Neural cell (in vitro differentiated cells): ENCODE results near the gene RCN2. TPM values are rescaled to one million over a fixed set of nuclear protein-coding genes. Genes with fewer than 3 reads are reported as not detected.

Experiments used
- H2AFZ ChIP-seq: fragments of 200-600, 300-800 bp; sonication (generic), shearing (Covaris generic); 2 replicates; pipeline ENCODE4 v1.6.0; 2014; ENCODE audit warnings: low read depth, mild to moderate bottlenecking, antibody characterized with exemption, low read length, moderate library complexity
- H3F3A ChIP-seq: fragments of 200-600 bp; shearing (Covaris generic); 2 replicates; pipeline ENCODE4 v1.6.1; 2016; ENCODE audit warnings: mild to moderate bottlenecking, moderate library complexity, mixed read lengths, antibody characterized with exemption, low read length; ENCODE audit not compliant: insufficient read depth, poor library complexity, severe bottlenecking
- H3K27ac ChIP-seq: fragments of 200-600, 300-800 bp; sonication (generic), shearing (Covaris generic); 2 replicates; pipeline ENCODE4 v1.5.1; 2014; ENCODE audit warnings: mild to moderate bottlenecking, low read length, moderate library complexity
- H3K27me3 ChIP-seq: fragments of 300-800, 200-600 bp; sonication (generic), shearing (Covaris generic); 2 replicates; pipeline ENCODE4 v1.6.0; 2014; ENCODE audit warnings: mild to moderate bottlenecking, low read depth, low read length, moderate library complexity; ENCODE audit not compliant: insufficient read depth
- H3K36me3 ChIP-seq: fragments of 300-800, 200-600 bp; sonication (generic), shearing (Covaris generic); 2 replicates; pipeline ENCODE4 v1.5.1; 2014; ENCODE audit warnings: mild to moderate bottlenecking, antibody characterized with exemption, low read length, moderate library complexity; ENCODE audit not compliant: insufficient read depth
- H3K4me2 ChIP-seq: fragments of 300-800, 200-600 bp; sonication (generic), shearing (Covaris generic); 2 replicates; pipeline ENCODE4 v1.6.0; 2014; ENCODE audit warnings: mild to moderate bottlenecking, low read length
- H3K4me3 ChIP-seq: fragments of 300-800, 200-600 bp; sonication (generic), shearing (Covaris generic); 2 replicates; pipeline ENCODE4 v1.5.1; 2014; ENCODE audit warnings: mild to moderate bottlenecking, low read length, moderate library complexity
- H3K79me2 ChIP-seq: fragments of 200-600 bp; shearing (Covaris generic); replicated peaks from 2 replicates; pipeline ENCODE4 v1.6.0; 2014; ENCODE audit warnings: mild to moderate bottlenecking, low read length, moderate library complexity; ENCODE audit not compliant: insufficient read depth
- H3K9ac ChIP-seq: fragments of 300-800, 200-600 bp; sonication (generic), shearing (Covaris generic); 2 replicates; pipeline ENCODE4 v1.6.1; 2016; ENCODE audit warnings: mild to moderate bottlenecking, low read length, mixed read lengths
- H3K9me2 ChIP-seq: fragments of 200-600 bp; shearing (Covaris generic); 2 replicates; pipeline ENCODE4 v1.6.1; 2016; ENCODE audit warnings: mild to moderate bottlenecking, low read length, mixed read lengths; ENCODE audit not compliant: insufficient read depth
- H3K9me3 ChIP-seq: fragments of 200-600, 300-800 bp; sonication (generic), shearing (Covaris generic); 2 replicates; pipeline ENCODE4 v1.6.1; 2016; ENCODE audit warnings: mild to moderate bottlenecking, mixed run types, low read length, moderate library complexity, mixed read lengths
- H4K20me1 ChIP-seq: fragments of 200-600 bp; shearing (Covaris generic); 2 replicates; pipeline ENCODE4 v1.6.1; 2016; ENCODE audit warnings: mild to moderate bottlenecking, mixed run types; ENCODE audit not compliant: insufficient read depth
- EP300 ChIP-seq: fragments of 450-650 bp; conservative IDR thresholded peaks from 2 replicates; pipeline ENCODE4 v1.6.1; 2014; ENCODE audit warnings: antibody characterized with exemption, mild to moderate bottlenecking, moderate library complexity; ENCODE audit not compliant: poor library complexity, severe bottlenecking
- EZH2 ChIP-seq: fragments of 200-600, 300-800 bp; shearing (Covaris generic), sonication (generic); IDR thresholded peaks from 2 replicates; pipeline ENCODE4 v1.6.1; 2014; ENCODE audit warnings: antibody characterized with exemption, low read length, borderline replicate concordance, mild to moderate bottlenecking; ENCODE audit not compliant: insufficient read depth, poor library complexity, severe bottlenecking
- MXI1 ChIP-seq: fragments of 450-650 bp; conservative IDR thresholded peaks from 2 replicates; pipeline ENCODE4 v1.6.1; 2014; ENCODE audit warnings: antibody characterized with exemption, mild to moderate bottlenecking; ENCODE audit not compliant: poor library complexity, severe bottlenecking
- POLR2AphosphoS5 ChIP-seq: IDR thresholded peaks from 2 replicates; pipeline ENCODE4 v1.6.1; 2012
- RAD21 ChIP-seq: fragments of 450-650 bp; conservative IDR thresholded peaks from 2 replicates; pipeline ENCODE4 v1.6.1; 2014; ENCODE audit warnings: antibody characterized with exemption, mild to moderate bottlenecking, moderate library complexity
- SMC3 ChIP-seq: fragments of 450-650 bp; conservative IDR thresholded peaks from 2 replicates; pipeline ENCODE4 v1.6.1; 2014; ENCODE audit warnings: antibody characterized with exemption, mild to moderate bottlenecking, moderate library complexity; ENCODE audit not compliant: poor library complexity
- TAF1 ChIP-seq: IDR thresholded peaks from 2 replicates; pipeline ENCODE4 v1.6.1; 2012; ENCODE audit warnings: low read depth
- polyA plus RNA-seq: library from polyadenylated mRNA; depleted of rRNA; stranded (reverse); fragments of >200 nt; gene quantifications from 2 replicates; pipeline ENCODE4 v1.2.3, GENCODE V29; 2014
- TF ChIP-seq, protein P1 (sequence below): IDR thresholded peaks from 2 replicates; pipeline ENCODE4 v1.6.1; 2012; ENCODE audit warnings: borderline replicate concordance
- TF ChIP-seq, protein P2 (sequence below): fragments of 450-650 bp; IDR thresholded peaks from 2 replicates; pipeline ENCODE4 v1.5.1; 2014; ENCODE audit warnings: antibody characterized with exemption, mild to moderate bottlenecking, moderate library complexity; ENCODE audit not compliant: poor library complexity, severe bottlenecking

RCN2 gene
- polyA plus RNA-seq, 1 donor from 2014 or later, result 400 TPM

DNA sequence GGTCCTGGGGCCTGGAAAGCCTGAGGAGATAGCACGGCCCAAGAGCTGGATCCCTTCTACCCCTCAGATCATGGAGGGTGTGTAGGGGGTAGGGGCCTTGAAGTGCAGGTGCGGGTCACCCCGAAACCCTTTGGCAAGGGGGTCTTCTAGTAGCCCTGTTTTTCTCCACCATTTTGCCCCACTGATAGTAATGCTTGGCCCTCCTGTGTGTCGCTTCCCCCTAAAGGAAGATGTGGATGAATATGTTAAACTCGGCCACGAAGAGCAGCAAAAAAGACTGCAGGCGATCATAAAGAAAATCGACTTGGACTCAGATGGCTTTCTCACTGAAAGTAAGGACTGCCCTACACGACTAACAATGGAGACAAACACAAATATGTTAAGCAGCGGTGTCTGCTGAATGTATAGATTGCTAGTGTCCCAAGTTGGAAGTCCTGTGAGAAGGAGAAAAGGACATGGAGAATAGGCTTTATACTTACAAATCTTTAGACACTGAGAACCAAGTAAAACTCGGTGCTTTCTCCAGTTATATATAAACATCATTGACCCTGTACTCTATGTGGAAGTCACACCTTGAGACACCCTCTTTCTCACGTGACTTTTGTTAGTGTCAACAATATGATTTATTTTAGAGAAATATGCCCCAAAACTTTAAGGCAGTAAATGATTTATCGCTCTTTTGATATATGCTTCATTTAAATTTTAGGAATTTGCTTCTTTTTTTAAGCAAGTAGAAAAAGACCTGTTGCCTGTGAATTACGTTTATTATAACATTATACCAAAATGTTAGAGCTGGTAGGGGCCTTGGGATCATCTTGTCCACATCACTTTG, 802 bp downstream of the RCN2 start:
- Histone ChIP-seq H2AFZ (peak overlapping the region; percentile 70), H3K9ac (peak overlapping the region; percentile 93), H3F3A (no peaks in the 10 kb centered on the region), H3K27ac (peak overlapping the region; percentile 83), H4K20me1 (no peaks in the 10 kb centered on the region), H3K4me3 (peak overlapping the region; percentile 83), H3K36me3 (peaks cover 9% of the 10 kb centered on the region), H3K79me2 (peaks cover 39% of the 10 kb centered on the region), H3K9me2 (no peaks in the 10 kb centered on the region), H3K27me3 (no peaks in the 10 kb centered on the region), H3K4me2 (peak overlapping the region; percentile 82), H3K9me3 (no peaks in the 10 kb centered on the region)
- no peak for TF ChIP-seq TAF1
- no peak for TF ChIP-seq EP300
- no peak for TF ChIP-seq POLR2AphosphoS5
- TF ChIP-seq, protein P1, sequence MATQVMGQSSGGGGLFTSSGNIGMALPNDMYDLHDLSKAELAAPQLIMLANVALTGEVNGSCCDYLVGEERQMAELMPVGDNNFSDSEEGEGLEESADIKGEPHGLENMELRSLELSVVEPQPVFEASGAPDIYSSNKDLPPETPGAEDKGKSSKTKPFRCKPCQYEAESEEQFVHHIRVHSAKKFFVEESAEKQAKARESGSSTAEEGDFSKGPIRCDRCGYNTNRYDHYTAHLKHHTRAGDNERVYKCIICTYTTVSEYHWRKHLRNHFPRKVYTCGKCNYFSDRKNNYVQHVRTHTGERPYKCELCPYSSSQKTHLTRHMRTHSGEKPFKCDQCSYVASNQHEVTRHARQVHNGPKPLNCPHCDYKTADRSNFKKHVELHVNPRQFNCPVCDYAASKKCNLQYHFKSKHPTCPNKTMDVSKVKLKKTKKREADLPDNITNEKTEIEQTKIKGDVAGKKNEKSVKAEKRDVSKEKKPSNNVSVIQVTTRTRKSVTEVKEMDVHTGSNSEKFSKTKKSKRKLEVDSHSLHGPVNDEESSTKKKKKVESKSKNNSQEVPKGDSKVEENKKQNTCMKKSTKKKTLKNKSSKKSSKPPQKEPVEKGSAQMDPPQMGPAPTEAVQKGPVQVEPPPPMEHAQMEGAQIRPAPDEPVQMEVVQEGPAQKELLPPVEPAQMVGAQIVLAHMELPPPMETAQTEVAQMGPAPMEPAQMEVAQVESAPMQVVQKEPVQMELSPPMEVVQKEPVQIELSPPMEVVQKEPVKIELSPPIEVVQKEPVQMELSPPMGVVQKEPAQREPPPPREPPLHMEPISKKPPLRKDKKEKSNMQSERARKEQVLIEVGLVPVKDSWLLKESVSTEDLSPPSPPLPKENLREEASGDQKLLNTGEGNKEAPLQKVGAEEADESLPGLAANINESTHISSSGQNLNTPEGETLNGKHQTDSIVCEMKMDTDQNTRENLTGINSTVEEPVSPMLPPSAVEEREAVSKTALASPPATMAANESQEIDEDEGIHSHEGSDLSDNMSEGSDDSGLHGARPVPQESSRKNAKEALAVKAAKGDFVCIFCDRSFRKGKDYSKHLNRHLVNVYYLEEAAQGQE, result no peak
- TF ChIP-seq EZH2, result no peak
- TF ChIP-seq MXI1, result no peak
- TF ChIP-seq RAD21, result no peak
- TF ChIP-seq, protein P2, sequence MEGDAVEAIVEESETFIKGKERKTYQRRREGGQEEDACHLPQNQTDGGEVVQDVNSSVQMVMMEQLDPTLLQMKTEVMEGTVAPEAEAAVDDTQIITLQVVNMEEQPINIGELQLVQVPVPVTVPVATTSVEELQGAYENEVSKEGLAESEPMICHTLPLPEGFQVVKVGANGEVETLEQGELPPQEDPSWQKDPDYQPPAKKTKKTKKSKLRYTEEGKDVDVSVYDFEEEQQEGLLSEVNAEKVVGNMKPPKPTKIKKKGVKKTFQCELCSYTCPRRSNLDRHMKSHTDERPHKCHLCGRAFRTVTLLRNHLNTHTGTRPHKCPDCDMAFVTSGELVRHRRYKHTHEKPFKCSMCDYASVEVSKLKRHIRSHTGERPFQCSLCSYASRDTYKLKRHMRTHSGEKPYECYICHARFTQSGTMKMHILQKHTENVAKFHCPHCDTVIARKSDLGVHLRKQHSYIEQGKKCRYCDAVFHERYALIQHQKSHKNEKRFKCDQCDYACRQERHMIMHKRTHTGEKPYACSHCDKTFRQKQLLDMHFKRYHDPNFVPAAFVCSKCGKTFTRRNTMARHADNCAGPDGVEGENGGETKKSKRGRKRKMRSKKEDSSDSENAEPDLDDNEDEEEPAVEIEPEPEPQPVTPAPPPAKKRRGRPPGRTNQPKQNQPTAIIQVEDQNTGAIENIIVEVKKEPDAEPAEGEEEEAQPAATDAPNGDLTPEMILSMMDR, result no peak
- TF ChIP-seq SMC3, result no peak

DNA sequence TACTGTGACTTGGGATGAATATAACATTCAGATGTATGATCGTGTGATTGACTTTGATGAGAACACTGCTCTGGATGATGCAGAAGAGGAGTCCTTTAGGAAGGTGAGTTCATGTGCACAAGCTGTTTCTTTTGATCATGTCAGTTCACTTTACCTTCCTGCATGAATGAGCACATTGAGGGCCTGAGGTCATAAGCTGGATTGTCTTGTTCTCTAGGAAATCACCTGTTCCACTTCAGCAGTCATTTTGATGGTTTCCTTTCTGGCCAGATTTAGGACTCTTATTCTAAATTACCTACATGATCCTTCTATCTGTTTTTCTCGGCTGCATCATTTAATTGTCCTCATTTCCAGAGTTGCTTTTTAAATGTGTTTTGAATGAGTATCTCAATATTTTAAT, 4.1 kb downstream of the RCN2 start:
- Histone ChIP-seq H3K4me3 (peak overlapping the region; percentile 37), H3K4me2 (no peak overlapping the region), H3F3A (no peaks in the 10 kb centered on the region), H3K9me3 (no peaks in the 10 kb centered on the region), H3K79me2 (peaks cover 39% of the 10 kb centered on the region), H3K9ac (no peak overlapping the region), H4K20me1 (no peaks in the 10 kb centered on the region), H3K36me3 (peaks cover 14% of the 10 kb centered on the region), H3K27me3 (no peaks in the 10 kb centered on the region), H2AFZ (no peak overlapping the region), H3K27ac (no peak overlapping the region), H3K9me2 (no peaks in the 10 kb centered on the region)
- no peak for TF ChIP-seq TAF1
- no peak for TF ChIP-seq EP300
- TF ChIP-seq, protein P2, result no peak
- no peak for TF ChIP-seq SMC3
- TF ChIP-seq MXI1, result no peak
- no peak for TF ChIP-seq POLR2AphosphoS5
- no peak for TF ChIP-seq RAD21
- TF ChIP-seq, protein P1, result no peak
- no peak for TF ChIP-seq EZH2
